Activated CD8-positive, alpha-beta memory T cell treated with anti-CD3 and anti-CD28 coated beads, Interleukin-2, amount 50 U/mL, for 48 hours (primary cell): ENCODE data around the gene GPD1L.

Experiments used
- DNase-seq: peaks from one replicate; pipeline ENCODE4 v3.0.0-alpha.2; 2020

Gene GPD1L

DNA sequence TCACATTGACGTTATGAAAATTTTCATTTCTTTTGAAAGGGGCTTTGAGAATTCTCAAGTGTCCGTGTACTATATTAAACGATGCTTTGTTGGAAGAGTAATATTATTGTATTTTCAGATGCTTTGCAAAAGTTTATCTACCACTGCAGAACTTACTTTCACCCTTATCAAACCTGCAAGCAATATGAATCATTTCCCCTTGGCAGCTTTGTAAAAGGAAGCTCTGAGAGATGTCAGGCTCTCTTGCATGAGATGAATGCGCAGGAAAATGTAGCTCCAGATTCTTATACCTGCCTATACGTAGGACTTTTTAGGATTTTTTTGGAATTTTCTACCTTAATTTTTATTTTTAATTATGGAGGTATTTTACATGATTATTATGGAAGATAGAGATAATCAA lies 34.5 kb downstream of the GPD1L start:
- DNase-seq, result no peak

DNA sequence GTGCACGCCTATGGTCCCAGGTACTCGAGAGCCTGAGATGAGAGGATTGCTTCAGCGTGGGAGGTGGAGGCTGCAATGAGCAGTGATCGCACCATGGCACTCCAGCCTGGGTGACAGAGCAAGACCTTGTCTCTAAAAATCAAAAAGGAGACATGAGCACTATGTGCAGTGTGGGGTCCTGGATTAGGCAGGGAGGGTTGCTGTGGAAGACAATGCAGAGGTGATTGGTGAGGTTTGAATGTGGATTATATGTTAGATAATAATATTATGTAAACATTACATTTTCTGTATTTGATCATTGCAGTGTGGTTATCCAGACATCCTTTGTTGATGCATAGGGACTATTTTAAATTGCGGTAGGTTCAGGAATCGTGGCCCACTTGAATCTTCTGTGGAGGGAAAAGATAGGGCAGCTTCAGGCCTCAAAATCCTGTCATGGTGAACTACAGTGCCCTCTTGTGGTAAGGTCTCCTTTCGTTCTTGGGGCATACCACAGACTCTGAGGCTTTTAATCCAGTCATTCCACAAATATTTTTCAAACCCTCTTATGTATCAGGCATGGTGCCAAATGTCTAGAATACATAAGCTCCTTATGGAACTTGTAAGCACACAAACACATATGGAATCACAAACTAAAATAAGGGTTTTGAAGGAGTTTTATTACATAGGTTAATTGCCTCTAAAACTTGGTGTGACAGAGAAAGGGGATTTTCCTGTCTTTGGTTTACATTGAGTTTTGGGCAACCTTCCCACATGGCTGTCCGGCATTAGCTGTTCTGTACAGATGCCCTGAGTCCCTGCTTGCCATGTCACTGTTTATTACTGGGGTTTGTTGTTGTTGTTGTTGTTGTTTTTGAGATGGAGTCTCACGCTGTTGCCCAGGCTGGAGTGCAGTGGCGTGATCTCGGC lies 37.7 kb downstream of the GPD1L start:
- DNase-seq, result no peak

GRCh38 chr3:32146746-32147211 lies 40.4 kb downstream of the GPD1L start:
- no peak for DNase-seq

- no peak for DNase-seq
These were observed 41.1 kb downstream of the GPD1L start for GRCh38 chr3:32147509-32147908.

DNA sequence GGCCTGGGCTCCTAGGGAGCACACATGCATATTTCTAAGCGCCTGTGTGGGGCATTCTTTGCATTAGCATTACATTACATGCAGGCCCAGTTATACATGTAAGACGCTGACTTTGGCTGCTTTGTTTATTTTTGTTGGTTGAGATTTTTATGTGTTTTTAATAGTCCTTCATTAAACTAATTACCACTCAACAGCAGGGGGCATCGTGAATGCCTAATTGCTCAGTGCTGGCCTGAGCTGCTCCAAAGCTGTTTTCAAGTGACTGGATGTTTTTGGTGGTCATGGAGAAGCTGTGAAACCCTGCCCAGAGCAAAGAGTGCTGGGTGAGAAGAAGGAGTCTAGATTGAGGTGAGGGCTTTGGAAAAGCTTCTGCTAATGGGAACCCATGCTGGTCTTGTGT lies 41.5 kb downstream of the GPD1L start:
- no peak for DNase-seq

DNA sequence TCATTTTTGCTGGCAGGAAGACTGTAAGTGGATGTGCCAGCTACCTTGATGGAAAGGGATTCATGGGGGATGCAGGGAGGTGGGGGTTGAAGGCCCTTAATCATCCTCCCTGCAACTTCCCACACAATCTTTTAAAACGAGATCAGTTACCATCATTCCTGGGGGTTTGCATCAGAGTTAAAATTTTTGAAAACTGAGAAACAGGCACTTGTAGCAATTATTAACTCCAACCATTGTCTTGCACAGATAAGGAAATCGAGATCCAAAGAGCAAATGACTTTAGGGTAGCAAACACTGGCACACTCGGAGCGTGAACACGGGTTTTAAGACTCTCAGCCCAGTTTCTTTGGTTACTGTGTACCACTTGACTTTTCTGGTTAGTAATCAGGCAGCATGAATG lies 41.9 kb downstream of the GPD1L start:
- no peak for DNase-seq

DNA sequence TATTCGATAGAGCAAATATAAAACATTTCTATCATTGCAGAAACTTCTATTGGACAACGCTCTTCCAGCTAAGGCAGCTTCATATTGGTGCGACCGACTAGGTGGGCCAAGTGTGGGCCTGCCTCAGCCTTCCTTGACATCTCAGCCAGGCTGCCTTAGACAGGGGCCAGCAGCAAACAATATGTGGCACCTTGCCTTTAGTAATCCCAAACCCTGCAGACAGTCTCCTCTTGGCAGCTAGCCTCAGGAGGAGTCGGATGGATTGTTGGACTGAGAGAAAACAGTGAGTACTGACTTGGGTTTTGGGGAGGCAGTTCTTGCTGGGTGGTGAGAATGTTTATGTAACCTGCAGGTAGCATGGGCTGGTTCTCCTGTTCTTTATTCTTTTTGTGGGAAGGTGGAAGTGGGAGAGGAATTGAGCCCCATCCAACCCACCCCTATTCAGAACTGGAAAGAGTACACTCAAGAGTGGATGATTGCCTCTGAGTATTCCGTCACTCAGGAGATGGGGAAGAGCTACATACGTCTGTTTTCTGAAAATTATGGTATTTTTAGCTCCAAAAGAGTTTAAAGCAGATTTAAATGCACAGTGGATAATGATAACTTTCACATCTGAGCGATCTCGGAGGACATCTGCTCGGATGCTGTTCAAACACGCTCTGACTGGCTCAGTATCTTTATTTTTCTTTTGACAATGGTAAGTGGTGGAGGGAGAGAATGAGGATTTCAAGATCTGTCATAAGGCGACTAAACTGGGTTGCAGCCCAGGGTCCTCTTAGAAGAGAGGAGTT lies 47.2 kb downstream of the GPD1L start:
- no peak for DNase-seq

GRCh38 chr3:32154205-32154579 lies 47.8 kb downstream of the GPD1L start:
- no peak for DNase-seq

DNA sequence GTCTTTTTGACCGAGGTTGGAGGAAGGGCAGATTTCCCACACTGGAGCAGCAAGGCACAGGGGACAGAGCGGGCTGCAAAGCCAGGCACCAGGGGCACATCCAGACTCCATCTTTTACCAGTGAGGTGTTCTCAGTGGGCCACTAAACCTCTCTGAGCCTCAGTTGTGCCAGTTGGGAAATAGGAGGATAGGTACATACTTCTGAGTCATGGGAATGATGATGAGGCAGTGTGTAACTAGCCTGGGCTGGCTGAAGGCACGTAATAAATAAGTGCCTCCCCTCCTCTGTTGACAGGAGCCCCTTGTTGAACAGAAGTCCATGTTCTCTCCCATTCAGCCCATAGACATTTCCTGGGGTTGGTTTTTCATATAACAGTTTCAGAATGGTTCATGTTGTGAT lies 48.7 kb downstream of the GPD1L start:
- DNase-seq, result no peak

- no peak for DNase-seq
These were observed 51.3 kb downstream of the GPD1L start for GRCh38 chr3:32157600-32158264.

DNA sequence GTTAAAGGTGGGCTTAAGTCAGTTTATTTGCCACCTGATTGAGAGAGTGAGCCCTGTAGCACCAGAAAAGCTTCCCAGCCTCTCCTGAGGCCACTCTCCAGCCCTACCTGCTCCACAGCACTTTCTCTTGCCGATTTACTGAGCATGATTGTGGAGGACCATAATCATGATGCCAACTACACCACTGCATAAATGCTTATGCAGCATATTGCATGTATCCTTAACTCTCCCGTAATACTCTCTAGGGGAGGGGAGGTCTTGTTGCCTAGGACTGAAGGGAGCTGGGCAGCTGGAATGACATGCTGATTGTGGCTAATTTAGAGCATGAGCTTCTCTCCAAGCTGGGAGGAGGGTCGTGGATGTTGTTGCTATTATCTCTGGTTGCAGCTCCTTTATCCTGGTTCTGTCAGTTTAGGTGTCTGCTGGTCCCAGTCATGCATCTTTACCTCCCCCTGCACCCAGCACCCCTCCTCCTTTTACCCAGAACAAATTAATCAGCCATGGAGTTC lies 54.3 kb downstream of the GPD1L start:
- DNase-seq, result no peak

DNA sequence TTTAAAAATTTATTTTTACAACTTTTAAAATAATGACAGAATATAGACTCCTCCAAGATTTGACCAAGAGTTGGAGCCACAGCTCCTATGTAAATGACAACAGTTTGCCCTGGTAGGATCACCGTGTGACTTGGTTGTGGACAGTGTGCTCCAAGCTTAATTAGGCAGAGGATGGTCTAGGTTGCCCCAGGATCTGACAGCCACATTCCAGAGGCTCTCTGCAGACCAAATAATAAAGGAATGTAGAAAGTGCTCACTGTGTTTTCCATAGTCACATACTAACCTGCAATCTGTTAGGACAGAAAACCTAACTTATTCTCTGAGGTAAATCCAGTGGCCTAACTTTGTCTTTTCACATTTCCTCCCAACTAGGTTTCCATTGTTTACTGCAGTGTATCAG lies 59.0 kb downstream of the GPD1L start:
- no peak for DNase-seq

GRCh38 chr3:32166654-32167053 lies 60.2 kb downstream of the GPD1L start:
- no peak for DNase-seq

DNA sequence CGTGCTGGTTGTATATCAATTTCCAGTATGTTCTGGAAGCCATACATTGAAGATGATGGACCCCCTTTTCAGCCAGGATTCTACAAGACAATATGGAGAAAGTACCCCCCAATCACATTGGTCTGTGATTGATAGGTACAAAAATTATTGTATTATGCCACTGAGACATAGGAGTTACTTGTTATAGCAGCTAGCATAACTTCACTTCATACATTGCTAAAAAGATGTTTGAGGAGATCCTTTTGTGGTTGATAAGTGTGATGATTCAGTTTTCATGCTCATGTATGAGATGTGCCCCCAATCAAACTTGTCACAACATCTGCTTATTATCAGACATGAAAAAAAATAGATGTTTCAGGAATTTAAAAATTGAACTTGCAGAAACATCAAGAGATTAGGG lies 66.0 kb downstream of the GPD1L start:
- DNase-seq, result no peak

GRCh38 chr3:32175607-32176197 lies 69.3 kb downstream of the GPD1L start:
- peak; percentile 72 for DNase-seq

DNA sequence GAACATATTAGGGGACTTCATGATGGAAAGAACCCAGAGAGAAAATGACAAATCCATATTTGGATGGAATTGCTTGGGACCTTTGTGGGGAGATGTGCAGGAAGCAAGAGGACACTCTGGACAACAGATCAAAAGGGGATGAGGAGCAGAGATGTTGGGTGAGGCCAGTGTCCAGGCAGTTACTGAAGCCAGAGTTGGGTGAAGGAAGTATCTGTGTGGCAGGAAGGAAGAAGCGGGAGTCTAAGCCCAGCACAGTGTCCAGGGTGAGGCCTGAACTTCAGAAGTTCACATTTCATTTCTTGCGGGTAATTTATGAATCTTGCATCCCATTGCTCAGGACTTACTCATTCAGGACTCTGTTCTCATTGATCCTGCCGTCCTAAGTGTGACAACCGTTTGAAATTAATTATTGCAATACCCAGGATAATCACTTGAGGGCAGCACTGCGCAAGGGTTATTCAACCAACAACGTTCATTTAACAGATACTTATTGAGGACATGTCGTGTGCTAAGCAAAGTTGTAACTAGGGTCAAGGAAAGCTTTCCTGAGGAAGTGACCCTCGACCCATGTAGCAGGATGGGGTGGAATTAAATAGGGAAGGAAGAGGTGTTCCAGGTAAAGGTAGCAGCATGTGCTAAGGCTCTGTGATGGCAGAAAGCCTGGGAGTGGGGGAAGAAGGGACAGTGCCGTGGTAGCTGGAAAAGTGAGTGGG lies 70.7 kb downstream of the GPD1L start:
- peak; percentile 70 for DNase-seq

- DNase-seq, result peak; percentile 56
These were observed 71.3 kb downstream of the GPD1L start for GRCh38 chr3:32177702-32178198.

- DNase-seq, result no peak
These were observed 73.8 kb downstream of the GPD1L start for GRCh38 chr3:32180141-32180784.

- DNase-seq, result no peak
These were observed 74.9 kb downstream of the GPD1L start for GRCh38 chr3:32181365-32181764.

DNA sequence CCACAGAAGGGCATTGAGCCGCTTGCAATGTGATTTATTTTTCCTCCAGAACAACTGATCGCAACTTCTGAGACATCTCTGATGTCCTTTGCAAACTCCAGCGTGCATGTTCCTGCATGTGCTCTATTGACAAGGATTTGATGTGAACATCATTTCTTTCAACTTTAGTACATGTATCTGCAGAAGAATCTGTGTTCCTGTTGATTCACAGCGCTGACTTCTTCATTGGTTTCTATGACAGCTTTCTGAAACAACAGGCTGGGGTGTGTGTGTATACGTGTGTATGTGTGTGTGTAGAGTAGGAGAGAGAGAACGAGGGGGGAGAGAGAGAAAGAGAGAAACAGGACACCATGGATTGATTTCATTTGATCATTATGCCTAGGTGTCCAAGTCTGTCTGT lies 75.4 kb downstream of the GPD1L start:
- DNase-seq, result no peak

DNA sequence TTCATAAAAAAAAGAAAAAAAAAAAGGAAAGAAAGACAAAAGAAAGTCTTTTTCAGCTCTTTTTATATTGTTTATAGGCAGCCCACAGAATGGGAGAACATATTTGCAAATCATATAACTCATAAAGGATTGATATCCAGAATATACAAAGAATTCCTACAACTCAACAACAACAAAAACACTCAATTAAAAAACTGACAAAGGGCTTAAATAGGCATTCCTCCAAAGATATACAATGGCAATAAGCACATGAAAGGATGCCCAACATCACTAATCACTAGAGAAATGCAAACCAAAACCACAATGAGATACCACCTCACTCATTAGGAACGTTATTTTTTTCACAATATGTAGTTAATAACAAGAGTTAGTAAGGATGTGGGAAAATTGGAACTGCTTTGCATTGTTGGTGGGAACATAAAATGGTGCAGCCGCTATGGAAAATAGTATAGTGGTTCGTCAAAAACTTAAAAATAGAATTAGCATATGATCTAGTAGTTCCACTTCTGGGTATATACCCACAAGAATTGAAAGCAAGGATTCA lies 77.8 kb downstream of the GPD1L start:
- DNase-seq, result no peak
